IPS DF 4.7 (cell line): ENCODE measurements around the gene FAM187B.
"Not testable (repeated sequence)": the region's sequence is repeated elsewhere in the genome, so short reads cannot be mapped to it uniquely, and the experiment has no call there.

Experiments
- DNase-seq: peaks from one replicate; pipeline ENCODE4 v3.0.0-alpha.2; 2013; ENCODE audit warnings: low spot score; ENCODE audit errors: extremely low read depth

FAM187B gene

DNA sequence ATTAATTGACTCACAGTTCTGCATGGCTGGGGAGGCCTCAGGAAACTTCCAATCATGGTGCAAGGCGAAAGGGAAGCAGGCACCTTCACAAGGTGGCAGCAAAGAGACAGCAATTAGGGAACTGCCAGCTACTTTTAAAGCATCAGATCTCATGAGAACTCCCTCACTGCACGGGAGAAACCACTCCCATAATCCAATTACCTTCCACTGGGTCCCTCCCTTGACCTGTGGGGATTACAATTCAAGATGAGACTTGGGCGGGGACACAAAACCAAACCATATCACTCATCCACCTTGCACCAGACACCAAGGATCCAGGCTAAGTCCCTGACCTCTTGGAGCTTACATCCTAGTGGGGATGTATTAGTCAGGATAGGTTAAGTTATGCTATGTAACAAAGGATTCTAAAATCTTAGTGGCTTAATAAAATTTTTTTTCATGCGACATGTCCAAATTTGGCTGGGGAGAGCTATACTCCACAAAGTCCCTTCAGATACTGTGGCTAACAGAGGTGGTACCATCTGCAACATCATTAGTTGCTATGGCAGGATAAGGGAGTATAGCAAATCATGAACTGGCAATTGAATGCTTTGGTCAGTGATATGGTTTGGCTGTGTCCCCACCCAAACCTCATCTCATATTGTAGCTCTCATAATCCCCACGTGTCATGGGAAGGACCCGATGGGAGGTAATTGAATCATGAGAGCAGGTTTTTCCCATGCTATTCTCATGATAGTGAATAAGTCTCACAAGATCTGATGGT is 8.3 kb upstream of the FAM187B start:
- no peak for DNase-seq

DNA sequence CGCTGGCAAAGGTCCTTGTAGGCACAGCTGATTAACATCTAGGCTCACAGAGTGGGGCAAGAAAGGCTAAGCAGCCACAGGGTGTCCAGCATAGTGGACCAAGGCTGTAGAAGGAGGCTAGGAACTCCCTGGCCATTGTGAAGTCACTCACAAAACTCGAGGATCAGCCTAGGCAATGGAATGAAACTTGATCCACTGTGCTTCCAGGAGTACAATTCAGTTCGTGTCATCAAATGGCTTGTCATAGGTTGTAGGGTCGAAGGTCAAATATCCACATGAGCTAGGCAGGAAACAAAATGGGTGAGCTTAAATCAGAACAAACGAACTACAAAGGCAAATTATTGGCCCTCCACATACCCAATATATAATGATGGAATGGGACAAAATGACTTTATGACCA is 4.4 kb upstream of the FAM187B start:
- DNase-seq = no peak

DNA sequence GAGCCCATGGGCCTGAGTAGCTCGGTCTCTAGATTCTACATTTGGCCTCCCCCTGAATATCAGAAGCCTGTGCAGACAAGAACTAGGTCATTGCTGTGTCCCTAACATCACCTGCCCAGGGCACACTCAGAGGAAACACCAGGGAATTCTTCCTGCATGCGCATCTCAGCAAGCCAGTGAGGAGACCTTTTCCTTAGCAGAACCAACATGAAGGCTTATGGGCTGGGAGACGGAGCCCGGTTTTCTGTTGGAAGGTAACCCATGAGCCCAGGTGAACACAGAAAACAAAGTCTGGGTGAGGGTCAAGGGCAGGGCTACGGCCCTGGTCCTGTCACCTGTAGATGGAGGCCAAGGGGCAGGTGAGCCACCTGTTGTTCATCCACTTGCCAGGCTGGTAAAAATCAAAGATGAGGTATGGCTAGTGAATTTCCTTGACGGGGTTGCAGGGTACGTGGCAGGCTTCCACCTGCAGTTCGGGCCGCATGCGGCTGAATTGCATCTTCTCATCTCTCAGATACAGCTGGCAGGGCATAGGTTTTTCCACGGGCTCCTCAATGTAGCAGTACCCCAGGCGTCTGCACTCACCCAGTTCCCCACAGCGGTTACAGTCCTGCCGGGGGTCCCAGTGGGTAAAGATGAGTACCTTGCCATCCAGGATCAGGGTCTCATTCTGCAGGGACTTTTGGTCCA is 3.6 kb upstream of the FAM187B start:
- DNase-seq = no peak

DNA sequence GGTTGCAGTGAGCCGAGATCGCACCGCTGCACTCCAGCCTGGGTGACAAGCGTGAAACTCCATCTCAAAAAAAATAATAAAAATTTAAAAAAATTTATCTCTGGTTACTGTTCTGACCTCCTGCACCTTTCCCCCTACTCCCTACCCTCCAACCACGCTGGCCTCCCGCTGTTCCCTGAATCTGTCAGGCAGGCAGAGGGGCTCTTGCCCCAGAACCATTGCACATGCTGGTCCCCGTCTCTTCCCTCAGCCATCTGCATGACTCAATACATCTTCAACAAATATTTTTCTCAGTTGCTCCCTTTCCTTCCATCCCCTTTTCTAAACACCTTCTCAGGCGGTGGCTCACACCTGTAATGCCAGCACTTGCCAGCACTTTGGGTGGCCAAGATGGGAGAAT is 1.1 kb upstream of the FAM187B start:
- no peak for DNase-seq

DNA sequence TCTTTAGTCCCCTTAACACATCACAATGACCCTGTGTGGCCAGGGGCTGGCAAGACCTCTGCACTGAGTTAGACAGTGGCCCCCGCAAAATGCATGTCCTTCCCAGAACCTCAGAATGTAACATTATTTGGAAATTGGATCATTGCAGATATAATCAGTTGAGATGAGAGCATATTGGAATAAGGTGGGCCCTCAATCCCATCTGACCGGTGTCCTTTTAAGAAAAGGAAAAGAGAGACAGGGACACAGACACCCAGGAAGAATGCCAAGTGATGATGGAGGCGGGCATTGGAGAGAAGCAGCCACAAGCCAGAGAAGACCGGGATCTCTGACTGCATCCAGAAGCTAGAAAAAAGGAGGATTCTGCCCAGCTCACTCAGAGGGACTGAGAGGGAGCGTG is 1.8 kb downstream of the FAM187B start:
- no peak for DNase-seq

DNA sequence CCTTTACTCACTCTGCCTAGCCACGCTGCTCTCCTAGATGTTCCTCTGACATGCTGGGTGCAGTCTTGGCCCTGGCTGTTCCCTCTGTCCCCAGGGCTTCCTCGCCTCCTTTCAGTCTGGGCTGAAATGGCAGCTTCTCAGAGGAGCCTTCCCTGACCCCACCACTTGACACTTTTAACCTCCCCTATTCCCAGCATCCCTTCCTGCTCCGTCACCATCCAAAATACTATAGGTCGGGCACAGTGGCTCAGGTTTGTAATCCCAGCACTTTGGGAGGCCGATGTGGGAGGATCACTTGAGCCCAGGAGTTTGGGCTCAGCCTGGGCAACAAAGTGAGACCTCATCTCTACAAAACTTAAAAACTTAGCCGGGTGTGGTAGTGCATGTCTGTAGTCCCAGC is 2.6 kb downstream of the FAM187B start:
- no peak for DNase-seq

DNA sequence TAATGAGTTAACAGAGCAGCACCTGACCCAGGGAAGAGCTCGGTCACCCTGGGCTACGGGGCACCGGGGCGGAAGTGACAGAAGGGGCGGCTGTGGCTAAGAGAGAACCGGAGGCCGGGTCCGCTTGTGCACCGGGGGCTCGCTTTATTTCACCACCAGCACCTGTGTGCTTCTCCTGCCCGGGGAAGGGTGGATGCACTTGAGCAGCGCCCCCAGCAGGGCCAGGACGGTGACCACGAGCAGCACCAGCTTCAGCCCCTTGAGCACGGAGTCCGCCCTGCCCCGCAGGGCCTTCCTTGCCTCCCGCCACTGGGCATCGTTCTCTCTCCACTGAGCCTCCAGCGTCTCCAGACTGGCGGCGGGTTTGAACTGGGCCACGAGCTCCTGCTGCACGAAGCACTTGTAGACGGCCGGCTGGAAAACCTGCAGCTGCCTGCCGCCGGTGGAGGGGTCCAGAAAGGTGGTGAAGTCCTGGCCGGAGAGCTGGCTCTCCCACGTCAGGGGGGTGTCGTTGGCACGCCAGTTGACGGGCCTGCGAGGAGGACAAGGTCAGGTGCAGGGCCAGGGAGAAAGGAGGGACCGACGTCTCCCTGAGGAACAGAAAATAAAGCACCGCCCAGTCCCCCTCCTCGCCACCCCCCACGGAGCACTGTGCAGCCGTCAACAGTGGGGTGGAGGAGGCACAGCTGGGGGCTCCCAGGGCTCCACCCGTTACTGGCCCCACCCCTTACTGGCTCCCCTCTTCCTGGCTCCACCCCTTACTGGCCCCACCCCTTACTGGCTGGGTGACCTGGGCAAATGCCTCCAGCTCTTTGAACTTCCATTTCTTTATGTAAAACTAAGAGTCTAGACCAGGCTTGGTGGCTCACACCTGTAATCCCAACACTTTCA is 3.6 kb downstream of the FAM187B start:
- DNase-seq = no peak

DNA sequence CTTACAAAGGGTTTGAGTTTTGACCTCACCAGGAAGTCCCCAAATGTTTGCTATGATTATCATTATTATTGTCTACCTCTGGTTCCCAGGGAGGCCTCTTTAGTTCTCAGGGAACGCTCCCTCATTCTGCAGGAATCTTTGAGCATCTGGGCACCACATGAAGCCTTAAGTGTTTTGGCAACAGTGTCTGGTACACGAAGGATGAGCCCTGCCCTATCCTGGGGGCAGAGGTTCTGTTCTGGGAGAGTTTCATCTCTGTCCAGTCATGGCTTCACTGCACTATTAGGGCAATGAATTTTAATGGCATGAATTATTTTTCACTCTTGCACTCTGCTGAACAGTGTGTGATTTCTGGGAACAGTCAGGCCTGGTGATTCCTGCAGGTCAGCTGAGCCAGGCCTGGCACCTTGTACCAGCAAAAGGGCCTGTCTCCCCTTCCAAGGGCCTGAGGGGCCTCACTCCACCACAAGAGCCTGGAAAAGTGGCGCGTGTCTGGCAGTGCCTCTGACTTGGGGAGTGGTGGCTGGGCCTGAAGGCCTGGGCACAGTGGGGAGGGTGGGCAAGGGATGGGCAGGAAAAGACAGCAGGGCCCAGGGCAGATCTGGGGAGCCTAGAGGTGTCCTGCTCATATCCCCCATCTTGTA is 4.6 kb downstream of the FAM187B start:
- no peak for DNase-seq

DNA sequence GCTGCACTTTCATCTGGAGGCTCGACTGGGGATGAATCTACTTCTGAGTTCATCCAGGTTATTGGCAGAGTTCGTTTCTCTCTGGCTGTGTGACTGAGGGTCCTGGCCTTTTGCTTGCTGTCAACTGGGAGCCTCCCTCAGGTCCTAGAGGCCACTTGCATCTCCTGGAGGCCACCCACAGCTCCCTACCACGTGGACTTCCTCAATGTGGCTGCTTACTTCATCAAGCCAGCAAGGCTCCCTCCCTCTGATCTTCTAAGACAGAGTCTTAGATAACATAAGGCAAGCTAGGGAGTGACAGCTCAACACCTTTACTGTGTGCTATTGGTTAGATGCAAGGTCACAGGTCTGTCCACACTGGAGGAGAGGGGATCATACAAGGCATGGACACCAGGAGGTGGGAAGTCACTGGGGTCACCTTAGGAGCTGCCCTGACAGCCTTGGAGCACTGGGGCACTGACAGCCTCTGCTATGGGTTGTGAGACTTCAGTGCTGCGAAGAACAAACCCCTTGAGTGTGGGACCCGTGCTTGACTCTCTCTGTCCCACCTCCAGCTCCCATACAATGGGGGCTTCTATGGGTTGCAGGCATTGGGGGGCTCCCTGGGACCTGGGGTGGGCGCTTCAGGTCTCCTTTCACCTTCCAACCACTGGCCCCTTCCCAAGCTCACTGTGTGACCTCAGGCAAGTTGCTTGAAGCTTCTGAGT is 5.3 kb downstream of the FAM187B start:
- DNase-seq = no peak

DNA sequence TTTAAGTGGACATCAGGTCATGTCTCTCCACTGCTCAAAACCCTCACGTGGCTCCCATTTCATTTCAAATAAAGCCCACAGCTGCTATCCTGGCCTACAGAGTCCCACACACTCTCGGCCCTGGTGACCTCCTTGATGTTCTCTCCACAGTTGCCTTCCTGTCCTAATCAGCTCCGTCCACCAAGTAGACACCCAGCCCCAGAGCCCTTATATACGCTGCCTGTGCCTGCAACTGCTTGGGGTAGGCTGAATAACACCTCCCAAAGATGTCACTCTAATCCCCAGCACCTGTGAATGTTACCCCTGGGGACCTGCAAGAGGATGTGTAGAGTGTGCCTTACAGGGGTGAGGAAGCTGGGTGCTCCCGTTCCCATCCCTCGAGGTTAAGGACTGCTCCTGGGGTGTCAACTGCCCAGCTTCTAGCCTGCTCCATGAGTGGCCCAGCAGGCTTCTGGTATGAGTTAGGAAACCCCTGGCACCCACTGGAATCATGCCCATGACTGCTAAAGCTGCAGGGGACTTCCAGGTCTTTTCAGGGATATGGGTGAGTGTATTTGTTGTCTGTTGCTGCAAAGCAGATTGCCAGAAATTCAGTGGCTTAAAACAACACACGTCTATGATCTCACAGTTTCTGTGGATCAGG is 6.0 kb downstream of the FAM187B start:
- DNase-seq = no peak

DNA sequence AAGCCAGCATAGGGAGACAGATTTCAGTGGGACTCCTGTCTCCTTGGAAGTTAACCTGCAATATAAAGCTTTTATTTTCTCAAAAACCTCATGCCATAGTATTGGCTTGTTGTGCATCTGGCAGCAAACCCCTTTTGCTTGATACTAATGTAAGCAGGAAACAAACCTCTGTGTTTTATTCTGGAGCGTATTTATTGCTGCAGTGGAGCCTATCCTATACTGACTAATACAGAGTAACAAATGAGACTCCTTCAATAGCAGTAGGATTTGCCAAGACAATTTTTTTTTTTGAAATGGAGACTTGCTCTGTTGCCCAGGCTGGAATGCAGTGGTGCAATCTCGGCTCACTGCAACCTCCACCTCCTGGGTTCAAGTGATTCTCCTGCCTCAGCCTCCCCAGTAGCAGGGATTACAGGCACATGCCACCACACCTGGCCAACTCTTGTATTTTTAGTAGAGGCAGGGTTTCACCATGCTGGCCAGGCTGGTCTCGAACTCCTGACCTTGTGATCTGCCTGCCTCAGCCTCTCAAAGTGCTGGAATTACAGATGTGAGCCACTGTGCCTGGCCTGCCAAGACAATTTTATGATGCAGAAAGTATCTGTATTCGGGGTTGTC is 7.5 kb downstream of the FAM187B start:
- not testable (repeated sequence) for DNase-seq

DNA sequence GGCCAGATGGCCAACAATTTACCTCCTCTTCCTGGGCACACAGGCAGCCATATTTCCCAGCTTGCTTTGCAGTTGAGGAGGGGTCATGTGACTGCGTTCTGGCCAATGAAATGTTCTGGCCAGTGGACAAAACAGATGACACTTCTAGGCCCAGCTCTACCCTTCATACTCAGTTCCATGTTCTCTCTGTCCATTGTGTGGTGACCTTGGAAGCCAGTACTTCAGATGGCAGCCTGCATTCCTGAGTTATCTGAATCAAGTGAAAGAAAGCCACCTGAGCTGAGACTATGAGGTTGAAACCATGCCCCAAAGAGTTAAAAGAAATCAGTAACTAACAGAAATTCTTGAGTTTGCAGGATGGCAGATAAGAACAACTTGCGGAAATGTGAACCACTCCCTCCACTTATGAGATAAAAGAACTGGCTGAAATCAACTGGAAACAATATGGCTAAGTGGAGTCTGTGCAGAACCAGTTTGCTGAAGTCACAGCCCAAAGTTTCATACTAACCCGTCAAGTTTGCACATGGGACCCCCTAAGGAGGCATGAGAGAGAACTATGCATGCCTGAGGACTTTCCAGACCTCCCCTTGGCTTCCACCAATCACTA is 8.1 kb downstream of the FAM187B start:
- DNase-seq = no peak

DNA sequence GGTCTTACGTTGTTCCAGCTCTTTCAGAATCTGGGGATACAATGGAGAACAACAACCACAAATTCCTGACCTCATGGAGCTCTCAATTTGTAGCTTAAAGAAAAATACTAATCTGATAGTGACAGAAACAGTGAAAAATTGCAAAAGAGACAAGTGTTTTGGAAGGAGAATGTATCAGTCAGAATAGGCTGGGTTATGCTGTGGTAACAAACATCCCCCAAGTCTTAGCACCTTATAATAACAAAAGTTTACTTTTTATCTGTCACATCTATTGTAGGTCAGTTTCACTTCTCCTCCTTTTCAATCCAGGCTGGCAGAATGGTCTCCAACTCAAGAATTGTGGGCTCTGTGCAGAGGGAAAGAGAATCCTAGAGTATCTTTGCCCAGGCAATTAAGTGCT is 9.5 kb downstream of the FAM187B start:
- DNase-seq = no peak

DNA sequence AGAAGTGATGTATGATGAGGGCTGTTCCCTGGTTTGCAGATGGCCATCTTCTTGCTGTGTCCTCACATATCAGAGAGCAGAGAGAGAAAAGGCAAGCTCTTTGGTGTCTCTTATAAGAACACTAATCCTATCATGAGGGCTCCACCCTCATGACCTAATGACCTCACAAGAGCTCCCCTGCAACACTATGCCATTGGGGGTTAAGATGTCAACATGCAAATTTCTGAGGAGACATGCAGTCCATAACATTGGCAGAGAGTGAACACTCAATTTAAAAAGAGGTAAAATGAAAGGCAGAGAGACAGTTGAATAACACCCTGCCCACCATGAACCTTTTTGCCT is 10.9 kb downstream of the FAM187B start:
- DNase-seq = no peak

DNA sequence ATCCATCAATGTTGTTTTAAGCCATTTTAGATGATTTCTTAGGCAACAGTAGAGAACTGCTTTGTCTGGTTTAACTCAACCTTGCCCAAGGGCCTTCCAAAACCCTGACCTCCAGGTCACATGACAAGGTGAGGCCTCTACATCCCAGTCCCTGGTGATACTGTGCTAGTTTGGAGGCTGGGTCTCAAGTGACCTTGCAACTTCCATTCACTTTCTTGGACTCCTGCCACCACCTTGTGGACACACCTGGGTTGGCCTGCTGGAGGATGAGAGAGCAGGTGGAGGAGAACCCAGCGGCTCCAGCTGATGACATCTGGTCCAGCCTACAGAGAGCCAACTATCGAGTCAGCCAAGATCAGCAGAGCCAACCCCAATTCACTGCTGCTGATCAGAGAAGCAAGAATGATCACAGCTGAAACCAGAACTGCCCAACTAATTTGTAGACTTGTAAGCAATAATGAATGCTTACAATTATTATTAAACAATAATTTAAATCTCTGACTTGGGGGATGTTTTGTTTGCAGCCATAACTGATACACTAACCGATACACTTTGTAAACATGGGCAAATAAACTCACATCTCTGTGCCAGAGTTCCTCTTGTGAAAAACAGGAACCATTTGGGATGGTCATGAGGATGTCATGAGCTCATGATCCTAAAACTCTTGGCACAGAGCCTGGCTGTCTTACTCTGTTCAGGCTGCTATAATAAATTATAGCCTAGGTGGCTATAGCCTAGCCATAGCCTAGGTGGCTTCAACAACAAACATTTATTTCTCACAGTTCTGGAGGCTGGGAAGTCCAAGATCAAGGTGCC is 11.5 kb downstream of the FAM187B start:
- no peak for DNase-seq

DNA sequence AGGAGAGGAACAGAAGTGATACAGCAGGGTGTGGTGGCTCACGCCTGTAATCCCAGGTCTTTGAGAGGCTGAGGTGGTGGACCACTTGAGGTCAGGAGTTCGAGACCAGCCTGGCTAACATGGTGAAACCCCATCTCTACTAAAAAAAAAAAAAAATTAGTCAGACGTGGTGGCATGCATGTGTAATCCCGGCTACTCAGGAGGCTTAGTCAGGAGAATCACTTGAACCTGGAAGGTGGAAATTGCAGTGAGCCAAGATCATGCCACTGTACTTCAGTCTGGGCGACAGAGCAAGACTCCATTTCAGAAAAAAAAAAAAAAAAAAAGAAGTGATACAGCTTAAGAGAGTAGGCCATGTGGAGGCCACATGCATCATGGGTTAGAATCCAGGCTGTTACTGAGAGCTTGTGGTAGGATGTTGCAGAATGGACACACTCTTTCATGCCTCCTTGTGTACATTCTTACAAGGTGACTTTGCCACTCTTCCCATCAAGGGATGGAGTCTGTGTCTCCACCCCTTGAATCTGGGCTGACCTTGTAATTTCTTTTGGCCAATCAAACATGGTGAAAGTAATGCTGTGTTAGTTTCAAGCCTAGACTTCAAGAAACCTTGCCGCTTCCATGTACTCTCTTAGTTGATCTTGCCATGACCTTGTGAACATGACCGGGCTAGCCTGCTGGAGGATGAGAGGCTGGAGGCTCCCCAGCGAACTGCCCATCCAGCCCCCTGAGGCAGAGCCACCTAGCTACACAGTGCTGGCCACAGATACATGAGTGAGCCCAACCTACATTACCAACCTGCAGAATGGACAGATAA is 12.3 kb downstream of the FAM187B start:
- no peak for DNase-seq

DNA sequence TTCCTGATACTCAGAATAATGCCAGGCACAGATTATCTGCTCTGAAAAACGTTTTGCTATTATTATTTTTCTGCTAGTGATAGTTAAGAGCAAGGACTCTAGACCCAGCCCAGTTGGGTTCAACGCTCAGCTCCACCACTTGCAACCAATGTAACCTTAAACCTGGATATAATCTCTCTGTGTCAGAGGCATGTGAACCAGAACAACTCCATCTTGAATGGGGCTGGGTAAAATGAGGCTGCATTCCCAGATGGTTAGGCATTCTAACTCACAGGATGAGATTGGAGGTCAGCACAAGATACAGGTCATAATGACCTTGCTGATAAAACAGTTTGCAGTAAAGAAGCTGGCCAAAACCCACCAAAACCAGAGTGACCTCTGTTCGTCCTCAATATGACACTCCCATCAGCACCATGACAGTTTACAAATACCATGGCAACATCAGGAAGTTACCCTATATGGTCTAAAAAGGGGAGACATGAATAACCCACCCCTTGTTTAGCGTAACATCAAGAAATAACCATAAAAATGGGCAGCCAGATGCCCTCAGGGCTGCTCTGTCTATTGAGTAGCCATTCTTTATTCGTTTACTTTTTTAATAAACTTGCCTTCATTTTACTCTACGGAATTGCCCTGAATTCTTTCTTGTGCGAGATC is 13.6 kb downstream of the FAM187B start:
- no peak for DNase-seq
